Measurements from ENCODE around the gene RASSF8. TPM values are rescaled to one million over a fixed set of nuclear protein-coding genes. Genes with fewer than 3 reads are reported as not detected.

RASSF8 gene
- total RNA-seq, 1 donor from 2014 or later, result 26.7 TPM

DNA sequence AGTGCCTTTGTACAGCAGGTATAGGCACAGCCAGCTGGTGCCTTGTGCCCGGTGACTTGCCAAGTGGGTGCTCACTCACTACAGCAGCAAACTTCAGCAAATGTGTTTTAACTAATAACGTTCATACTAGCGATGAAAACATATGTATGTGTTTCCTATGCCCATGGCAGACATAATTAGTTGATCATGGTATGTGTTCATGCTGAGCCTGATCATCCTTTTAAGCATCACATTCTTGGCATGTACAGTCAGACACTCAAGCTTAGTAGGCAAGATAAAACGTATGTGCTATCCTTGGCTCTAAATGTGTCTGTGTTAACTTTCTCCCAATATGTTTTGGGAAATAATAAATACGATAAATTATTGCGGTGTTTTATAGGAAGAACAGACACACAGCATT is 55.6 kb downstream of the RASSF8 start:
- no peak for DNase-seq
- intact Hi-C loops (cut with DNase I), result loop anchor here (5.0 kb wide), 1 partner anchor 57 kb away; the partner anchor contains the start of gene RASSF8
- ATAC-seq (ENCODE audit: poor library complexity), result no peak

GRCh38 chr12:26016516-26016915 is 58.0 kb downstream of the RASSF8 start:
- no peak for ATAC-seq (ENCODE audit: poor library complexity)
- no peak for DNase-seq
- intact Hi-C loops (cut with DNase I), result no loop called here

GRCh38 chr12:26017484-26018211 is 59.2 kb downstream of the RASSF8 start:
- no peak for DNase-seq
- intact Hi-C loops (cut with DNase I), result no loop called here
- ATAC-seq (ENCODE audit: poor library complexity), result peak; percentile 59

DNA sequence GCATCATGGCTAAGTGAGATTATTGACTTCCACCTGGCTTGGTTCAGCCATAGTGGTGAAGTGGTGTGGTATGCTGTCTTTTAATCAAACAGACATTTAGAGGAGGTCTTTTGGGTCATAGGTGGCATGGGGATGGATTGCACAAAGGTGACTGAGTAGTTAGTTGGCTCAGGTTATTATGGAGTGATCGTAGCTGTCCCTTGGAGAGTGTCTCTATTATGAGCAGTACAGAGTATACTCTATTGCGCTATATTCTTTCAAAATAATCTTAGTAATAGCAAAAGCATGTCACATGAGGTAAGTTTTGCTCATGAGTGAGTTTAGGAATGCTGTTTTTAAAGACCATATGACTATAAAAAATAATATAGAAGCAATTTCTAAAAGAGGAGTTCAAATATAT is 60.4 kb downstream of the RASSF8 start:
- intact Hi-C loops (cut with DNase I), result no loop called here
- no peak for ATAC-seq (ENCODE audit: poor library complexity)
- no peak for DNase-seq

GRCh38 chr12:26021534-26021933 is 63.1 kb downstream of the RASSF8 start:
- DNase-seq (no peak), ATAC-seq (ENCODE audit: poor library complexity) (no peak)
- intact Hi-C loops (cut with DNase I), result no loop called here

DNA sequence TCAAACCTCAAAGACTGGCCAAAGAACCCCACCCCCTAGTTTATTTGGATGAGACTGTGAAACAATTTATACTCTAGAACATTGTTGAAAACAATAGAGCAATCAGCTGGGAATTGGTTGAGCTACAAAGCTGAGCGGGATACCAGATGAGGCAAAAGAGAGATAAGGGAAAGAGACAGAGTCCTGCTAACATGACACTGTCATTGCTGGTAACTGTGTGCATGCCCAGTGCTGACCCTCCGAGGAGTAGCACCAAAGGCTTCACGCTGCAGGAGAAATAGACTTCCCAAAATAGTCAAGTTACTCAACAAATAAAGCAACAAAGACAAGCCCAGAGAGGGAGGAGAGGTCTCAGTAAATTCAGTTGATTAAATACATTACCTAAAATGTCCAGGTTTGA is 63.6 kb downstream of the RASSF8 start:
- intact Hi-C loops (cut with DNase I), result no loop called here
- no peak for ATAC-seq (ENCODE audit: poor library complexity)

GRCh38 chr12:26026713-26027112 is 68.2 kb downstream of the RASSF8 start:
- intact Hi-C loops (cut with DNase I), result no loop called here
- no peak for DNase-seq
- no peak for ATAC-seq (ENCODE audit: poor library complexity)

More for the DNA sequence above, 63.6 kb downstream of the RASSF8 start:
- no peak for DNase-seq

- ATAC-seq (ENCODE audit: poor library complexity) (no peak), DNase-seq (no peak)
- intact Hi-C loops (cut with DNase I), result no loop called here
These were observed 68.9 kb downstream of the RASSF8 start for GRCh38 chr12:26027401-26027800.

DNA sequence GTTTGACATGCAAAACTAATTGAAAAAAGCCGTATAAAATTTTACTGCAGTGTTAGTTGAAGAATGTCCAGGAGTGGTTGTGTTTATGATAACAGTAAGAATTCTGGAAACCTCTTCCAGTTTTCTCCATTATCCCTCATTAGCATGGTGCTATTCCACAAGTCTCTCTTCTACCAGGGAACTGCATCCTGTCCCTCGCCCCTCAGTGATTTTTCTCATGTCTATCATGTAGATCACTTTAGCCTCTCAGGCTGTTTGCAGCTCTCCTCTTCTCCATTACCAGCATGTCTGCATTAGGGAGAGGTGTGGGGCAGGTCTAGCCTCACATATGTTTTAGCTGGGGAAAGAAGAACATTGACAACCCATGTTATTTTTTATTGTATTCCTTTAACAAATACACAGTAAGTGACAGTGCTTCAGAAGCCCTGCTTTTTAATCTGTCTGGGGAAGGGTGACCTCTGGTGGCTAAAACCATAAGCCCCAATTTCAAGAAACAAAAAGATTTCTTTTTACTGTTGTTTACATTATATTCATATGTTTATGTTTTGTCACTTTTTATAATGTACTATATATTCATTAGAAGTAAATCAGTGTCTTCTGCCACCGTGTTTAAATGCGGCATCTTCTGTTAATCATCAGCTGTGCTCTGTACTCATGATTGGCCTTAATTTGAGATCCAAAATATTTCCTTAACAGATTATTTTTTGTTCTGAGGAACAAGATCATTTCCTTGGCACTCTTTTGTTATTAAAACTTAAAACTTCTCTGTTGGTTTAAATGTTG is 70.7 kb downstream of the RASSF8 start:
- intact Hi-C loops (cut with DNase I), result no loop called here
- ATAC-seq (ENCODE audit: poor library complexity) (peak; percentile 76), DNase-seq (no peak)

DNA sequence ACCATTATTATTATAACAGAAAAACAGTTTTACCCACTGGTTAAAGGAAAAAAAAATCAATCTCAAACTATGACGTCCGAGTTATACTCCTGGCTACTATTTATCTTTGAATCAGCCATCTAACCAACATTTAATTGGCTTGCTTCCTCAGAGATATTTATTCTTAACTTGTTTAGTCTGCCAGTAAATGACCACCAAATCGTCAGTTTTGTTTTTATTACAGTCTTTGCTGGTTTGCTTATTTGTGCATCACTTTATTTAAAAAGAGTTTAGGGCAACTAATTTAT is 71.2 kb downstream of the RASSF8 start:
- no peak for DNase-seq
- intact Hi-C loops (cut with DNase I), result loop anchor here (5.0 kb wide), 1 partner anchor 592 kb away; no protein-coding TSS in a partner anchor
- peak; percentile 11 for ATAC-seq (ENCODE audit: poor library complexity)

DNA sequence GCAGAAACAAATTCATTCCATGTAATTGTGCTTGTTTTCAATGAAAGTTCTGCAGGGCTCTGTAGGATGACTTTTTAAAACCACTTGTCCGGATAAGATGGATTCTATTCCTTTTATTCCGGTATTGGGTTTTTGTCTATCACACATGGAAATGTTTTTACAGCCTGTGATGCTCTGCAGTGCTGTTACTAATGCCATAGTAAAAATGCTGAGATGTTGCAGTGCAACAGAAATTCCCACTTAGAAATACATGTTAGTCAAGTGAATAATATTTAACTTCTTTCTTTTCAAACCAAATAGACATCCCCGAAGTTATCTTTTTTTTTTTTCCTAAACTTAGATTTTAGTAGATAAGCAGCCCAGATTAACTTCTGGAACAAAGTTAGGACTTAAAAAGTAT is 71.9 kb downstream of the RASSF8 start:
- intact Hi-C loops (cut with DNase I), result loop anchor here (5.0 kb wide), 1 partner anchor 593 kb away; no protein-coding TSS in a partner anchor
- DNase-seq (no peak), ATAC-seq (ENCODE audit: poor library complexity) (no peak)

DNA sequence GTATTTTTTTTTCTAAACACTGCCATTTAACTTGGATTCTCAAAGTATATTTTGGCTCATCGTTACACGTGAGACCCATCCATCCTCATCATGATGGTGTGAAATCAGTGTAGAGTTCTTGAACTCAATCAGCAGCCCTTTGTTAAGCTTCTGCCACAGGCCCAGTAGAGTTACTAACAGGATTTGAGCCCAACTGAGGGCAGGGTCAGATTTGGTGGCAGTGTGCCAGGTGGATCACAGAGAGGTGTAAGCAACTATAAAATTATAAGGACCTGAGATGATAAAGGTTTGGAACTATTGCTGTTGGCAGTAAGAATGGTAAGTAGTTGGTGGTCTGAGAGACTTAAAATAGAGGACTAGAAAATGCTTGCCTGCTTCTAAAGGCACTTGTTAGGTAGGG is 72.8 kb downstream of the RASSF8 start:
- DNase-seq, result no peak
- intact Hi-C loops (cut with DNase I), result loop anchor here (5.0 kb wide), 1 partner anchor 594 kb away; no protein-coding TSS in a partner anchor
- ATAC-seq (ENCODE audit: poor library complexity), result no peak

DNA sequence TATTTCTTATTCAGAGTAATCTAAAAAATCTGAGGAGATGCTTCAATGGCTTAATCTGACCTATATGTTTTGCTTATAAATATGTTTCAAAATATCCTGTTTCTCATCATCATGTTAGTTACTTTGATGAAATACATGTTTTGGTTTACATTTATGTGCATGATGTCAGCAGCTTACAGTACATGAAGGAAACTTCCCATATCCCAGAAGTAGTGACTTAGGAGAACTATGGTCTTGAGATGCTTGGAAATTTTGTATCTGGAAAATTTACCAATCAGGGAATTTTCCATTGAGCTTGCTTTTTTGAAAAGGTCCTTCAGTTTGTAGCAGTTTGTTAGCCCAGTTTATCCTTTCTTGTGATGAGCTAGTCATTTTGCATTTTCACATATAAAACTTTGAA is 73.3 kb downstream of the RASSF8 start:
- ATAC-seq (ENCODE audit: poor library complexity) (no peak), DNase-seq (no peak)
- intact Hi-C loops (cut with DNase I), result loop anchor here (5.0 kb wide), 1 partner anchor 595 kb away; no protein-coding TSS in a partner anchor

DNA sequence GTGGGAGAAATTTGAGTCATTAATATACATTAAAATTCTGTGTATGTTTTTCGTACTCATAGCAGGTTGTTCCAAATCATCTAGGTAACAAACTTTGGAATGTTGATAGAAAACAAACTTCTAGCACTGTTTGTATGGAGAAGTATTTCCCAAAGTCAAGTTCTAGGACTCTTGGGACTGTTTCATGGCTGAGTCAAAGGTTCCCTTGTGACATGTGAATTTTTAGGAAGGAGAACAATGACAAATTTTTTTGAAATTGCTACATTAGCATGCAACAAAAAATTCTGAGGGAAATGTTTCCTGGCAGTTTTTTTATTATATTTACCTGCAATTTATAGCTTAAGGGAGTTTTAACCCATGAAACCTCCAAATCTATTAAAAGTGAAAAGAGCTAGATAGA is 73.8 kb downstream of the RASSF8 start:
- intact Hi-C loops (cut with DNase I), result loop anchor here (5.0 kb wide), 1 partner anchor 595 kb away; no protein-coding TSS in a partner anchor
- no peak for ATAC-seq (ENCODE audit: poor library complexity)
- DNase-seq, result no peak

DNA sequence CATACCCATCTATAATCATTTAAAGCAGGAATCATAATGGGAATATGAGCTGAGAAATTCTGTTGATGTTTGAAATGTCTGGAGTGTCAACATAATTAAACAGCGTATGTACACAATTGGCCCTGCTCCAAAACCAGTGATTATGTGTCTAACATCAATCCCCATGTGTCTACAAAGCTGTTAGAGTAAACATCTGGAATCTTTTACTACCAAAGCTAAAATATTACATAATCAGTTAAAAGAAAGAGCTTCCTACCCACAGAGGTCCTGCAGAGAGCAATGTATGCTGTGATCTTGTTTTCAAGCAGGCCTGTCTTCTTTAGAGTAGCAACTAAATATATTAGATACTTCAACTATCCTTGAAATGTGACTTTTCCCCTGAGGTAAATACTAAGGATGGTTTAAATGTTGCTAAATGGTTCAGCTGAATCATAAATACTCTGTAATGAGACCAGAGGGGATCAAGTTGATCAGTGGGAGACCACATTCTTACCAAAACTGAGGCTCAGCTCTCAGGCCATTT is 74.3 kb downstream of the RASSF8 start:
- intact Hi-C loops (cut with DNase I), result loop anchor here (5.0 kb wide), 1 partner anchor 595 kb away; no protein-coding TSS in a partner anchor
- ATAC-seq (ENCODE audit: poor library complexity) (no peak), DNase-seq (no peak)

- no peak for DNase-seq
- intact Hi-C loops (cut with DNase I), result loop anchor here (5.0 kb wide), 1 partner anchor 597 kb away; no protein-coding TSS in a partner anchor
- ATAC-seq (ENCODE audit: poor library complexity), result no peak
These were observed 76.1 kb downstream of the RASSF8 start for GRCh38 chr12:26034371-26035142.

DNA sequence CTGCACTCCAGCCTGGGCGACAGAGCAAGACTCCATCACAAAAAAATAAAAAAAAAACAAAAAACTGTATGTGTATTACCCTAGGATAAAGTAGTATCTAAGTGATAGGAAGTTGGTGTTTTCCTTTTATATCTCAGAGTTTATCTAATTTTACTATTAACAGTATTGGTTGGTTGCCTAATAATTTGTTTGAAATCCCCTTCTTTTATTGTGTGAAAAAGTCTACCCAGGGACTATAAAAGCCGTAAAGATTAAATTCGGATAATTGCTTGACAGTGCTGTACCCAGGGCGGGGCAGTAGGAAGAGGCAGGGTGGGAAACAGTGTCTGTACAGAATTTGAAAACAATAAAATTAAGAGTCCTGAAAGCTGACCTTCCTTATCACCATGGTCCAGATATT is 78.4 kb downstream of the RASSF8 start:
- intact Hi-C loops (cut with DNase I), result no loop called here
- ATAC-seq (ENCODE audit: poor library complexity) (no peak), DNase-seq (no peak)

- intact Hi-C loops (cut with DNase I), result no loop called here
- DNase-seq (no peak), ATAC-seq (ENCODE audit: poor library complexity) (no peak)
These were observed 79.2 kb downstream of the RASSF8 start for GRCh38 chr12:26037615-26038220.

- intact Hi-C loops (cut with DNase I), result no loop called here
- ATAC-seq (ENCODE audit: poor library complexity), result no peak
- DNase-seq, result no peak
These were observed 84.2 kb downstream of the RASSF8 start for GRCh38 chr12:26042645-26043044.

All from Right ventricle myocardium superior (tissue), 1 donor.